Hematopoietic multipotent progenitor cell treated with erythropoietin and hydrocortisone succinate and interleukin-3 and kit ligand, for 15 days (in vitro differentiated cells): Measurements from ENCODE around the gene TSPYL2.

Experiments used
- DNase-seq: peaks from one replicate; pipeline ENCODE4 v3.0.0-alpha.2; 2015; ENCODE audit warnings: low spot score

The TSPYL2 gene

GRCh38 chrX:53125506-53125905, 43.3 kb downstream of the TSPYL2 start:
- no peak for DNase-seq

DNA sequence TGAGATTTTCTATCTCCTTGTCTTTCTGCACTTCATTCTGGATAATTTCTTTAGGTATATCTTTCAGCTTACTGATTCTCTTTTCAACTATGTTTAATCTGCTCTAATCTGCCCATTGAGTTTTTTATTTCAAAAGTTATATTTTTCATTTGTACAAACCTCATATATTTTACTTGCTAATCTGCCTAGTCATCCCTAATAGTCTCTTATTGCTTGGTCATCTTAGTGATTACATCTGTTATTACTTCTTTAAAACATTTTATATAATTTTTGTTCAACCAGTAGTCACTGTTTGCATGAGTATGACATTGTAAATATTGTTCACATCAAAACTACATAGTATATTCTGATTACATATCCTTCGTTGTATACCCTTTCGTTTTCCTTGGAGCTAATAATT, 44.2 kb downstream of the TSPYL2 start:
- no peak for DNase-seq

GRCh38 chrX:53128097-53128749, 46.1 kb downstream of the TSPYL2 start:
- no peak for DNase-seq

GRCh38 chrX:53133400-53133799, 51.2 kb downstream of the TSPYL2 start:
- no peak for DNase-seq

- DNase-seq: no peak
These were observed 53.4 kb downstream of the TSPYL2 start for GRCh38 chrX:53135581-53135980.
